Measurements from ENCODE around the gene VAPA. TPM values are rescaled to one million over a fixed set of nuclear protein-coding genes. Genes with fewer than 3 reads are reported as not detected.

The VAPA gene
- total and polyA plus RNA-seq, 9 of the 15 experiments (the other 6 are each of a cell fraction or from before 2014, with no cell fraction given): 219 to 902 (median 526) TPM

- no peak for TF ChIP-seq ZNF766 (CRISPR knock-in tag; conservative IDR thresholded peaks at IDR 0.05)
- no peak for TF ChIP-seq RBM25 (IDR thresholded peaks at IDR 0.05; ENCODE audit: low read depth, low read length, severe bottlenecking)
- TF ChIP-seq ZNF644 (tag; IDR thresholded peaks at IDR 0.05; ENCODE audit: low read depth): peak; percentile 77
- TF ChIP-seq PHB2 (IDR thresholded peaks at IDR 0.05; ENCODE audit: low read depth): no peak
- TF ChIP-seq ZNF407 (IDR thresholded peaks at IDR 0.05; ENCODE audit: low read depth): no peak
- TF ChIP-seq SNAPC5 (CRISPR knock-in tag; IDR thresholded peaks at IDR 0.05): no peak
- peak; percentile 45 for TF ChIP-seq MAFF (IDR thresholded peaks at IDR 0.05; ENCODE audit: low read length)
- no peak for TF ChIP-seq CHD1 (IDR thresholded peaks at IDR 0.05; ENCODE audit: low read length)
- TF ChIP-seq NEUROD1 (IDR thresholded peaks at IDR 0.05; ENCODE audit: borderline replicate concordance, low read depth, low read length, partially characterized antibody): no peak
- no peak for TF ChIP-seq USF1 (CRISPR knock-in tag; IDR thresholded peaks at IDR 0.05)
- TF ChIP-seq FOXK2 (conservative IDR thresholded peaks at IDR 0.05 in 1 of 2, IDR thresholded peaks at IDR 0.05 in 1 of 2; ENCODE audit: low read depth in 2 of 2): 0 out of 4 replicates have a peak, but pooled peaks of 1 of the 2 experiments have one; percentile 33
- TF ChIP-seq, protein P1, sequence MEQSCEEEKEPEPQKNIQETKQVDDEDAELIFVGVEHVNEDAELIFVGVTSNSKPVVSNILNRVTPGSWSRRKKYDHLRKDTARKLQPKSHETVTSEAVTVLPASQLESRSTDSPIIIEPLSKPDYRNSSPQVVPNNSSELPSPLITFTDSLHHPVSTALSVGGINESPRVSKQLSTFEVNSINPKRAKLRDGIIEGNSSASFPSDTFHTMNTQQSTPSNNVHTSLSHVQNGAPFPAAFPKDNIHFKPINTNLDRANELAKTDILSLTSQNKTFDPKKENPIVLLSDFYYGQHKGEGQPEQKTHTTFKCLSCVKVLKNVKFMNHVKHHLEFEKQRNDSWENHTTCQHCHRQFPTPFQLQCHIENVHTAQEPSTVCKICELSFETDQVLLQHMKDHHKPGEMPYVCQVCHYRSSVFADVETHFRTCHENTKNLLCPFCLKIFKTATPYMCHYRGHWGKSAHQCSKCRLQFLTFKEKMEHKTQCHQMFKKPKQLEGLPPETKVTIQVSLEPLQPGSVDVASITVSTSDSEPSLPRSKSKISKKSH (CRISPR knock-in tag; IDR thresholded peaks at IDR 0.05): 0 out of 2 replicates have a peak, but pooled peaks have one; percentile 8
- TF ChIP-seq PPARD (CRISPR knock-in tag; IDR thresholded peaks at IDR 0.05): no peak
Observed at GRCh38 chr18:9915291-9916076, 1.7 kb downstream of the VAPA start (continued).
